UCSD-AML1 (cell line): ENCODE data around the gene ANO6.

Experiments used
- DNase-seq: peaks from one replicate; lab custom pipeline; 2025; ENCODE audit not compliant: unreplicated experiment; lab: John Stamatoyannopoulos, UW

Gene ANO6, protein sequence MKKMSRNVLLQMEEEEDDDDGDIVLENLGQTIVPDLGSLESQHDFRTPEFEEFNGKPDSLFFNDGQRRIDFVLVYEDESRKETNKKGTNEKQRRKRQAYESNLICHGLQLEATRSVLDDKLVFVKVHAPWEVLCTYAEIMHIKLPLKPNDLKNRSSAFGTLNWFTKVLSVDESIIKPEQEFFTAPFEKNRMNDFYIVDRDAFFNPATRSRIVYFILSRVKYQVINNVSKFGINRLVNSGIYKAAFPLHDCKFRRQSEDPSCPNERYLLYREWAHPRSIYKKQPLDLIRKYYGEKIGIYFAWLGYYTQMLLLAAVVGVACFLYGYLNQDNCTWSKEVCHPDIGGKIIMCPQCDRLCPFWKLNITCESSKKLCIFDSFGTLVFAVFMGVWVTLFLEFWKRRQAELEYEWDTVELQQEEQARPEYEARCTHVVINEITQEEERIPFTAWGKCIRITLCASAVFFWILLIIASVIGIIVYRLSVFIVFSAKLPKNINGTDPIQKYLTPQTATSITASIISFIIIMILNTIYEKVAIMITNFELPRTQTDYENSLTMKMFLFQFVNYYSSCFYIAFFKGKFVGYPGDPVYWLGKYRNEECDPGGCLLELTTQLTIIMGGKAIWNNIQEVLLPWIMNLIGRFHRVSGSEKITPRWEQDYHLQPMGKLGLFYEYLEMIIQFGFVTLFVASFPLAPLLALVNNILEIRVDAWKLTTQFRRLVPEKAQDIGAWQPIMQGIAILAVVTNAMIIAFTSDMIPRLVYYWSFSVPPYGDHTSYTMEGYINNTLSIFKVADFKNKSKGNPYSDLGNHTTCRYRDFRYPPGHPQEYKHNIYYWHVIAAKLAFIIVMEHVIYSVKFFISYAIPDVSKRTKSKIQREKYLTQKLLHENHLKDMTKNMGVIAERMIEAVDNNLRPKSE

DNA sequence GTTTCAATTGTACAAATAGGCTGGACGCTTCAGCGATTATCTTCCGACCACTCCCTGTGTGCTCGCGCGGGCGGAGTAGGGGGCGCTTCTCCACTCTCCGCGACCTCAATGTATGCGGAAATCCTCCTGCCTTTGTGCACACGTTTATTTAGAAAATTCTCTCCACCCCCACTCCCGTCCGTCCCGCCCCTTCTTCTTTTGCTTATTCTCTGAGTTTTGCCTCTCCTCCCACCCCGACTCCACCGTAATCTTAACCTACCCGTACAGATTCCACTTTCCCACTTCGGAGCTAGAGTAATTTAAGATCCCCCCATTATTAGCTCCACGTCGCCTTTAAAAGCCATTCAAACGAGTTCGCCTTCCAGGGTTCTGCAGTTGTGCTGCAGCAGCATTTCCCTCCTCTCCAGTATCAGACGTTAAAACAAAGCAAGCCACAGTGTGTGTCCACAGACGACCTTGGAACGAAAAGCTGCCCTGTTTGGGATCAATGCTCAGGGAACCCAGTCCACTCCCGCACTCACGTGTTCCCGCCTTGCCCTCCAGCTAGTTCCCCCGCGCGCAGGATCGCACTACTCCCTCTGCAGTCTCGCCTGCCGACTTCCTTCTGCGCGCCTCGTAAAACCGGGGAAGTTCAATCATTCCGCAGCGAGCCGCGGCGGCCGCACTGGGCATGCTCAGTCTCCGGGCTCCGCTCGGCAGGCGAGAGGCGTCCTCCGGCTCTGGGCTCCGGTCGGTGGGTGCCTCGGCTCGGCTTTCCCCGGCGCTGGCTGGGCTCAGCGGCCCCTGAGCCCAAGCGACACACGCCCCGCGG is at the start of gene ANO6:
ANO6 (plus strand) TSS at position 677 of the 811 bp plus-strand sequence. CDS start 227 bp downstream, outside the sequence.
- peak; percentile 88 for DNase-seq

DNA sequence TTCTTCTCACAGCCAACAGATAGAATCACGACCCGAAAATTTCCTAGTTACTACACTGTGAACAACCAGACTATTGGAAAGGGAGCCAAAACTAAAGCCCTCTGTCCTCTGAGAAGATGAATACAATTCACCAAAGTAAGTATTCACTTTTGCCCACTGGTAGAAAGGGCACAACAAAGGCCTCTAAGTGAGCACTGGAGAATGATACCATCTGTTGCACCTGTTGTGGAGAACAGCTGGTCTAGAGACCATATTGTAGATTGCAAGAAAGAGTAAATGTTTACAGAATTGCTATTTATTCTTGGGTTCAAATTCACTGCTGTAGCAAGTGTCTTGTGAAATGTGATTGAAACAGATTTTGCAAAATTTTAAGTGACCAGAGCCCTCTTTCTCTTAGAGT is 46.9 kb upstream of the ANO6 start:
- no peak for DNase-seq

DNA sequence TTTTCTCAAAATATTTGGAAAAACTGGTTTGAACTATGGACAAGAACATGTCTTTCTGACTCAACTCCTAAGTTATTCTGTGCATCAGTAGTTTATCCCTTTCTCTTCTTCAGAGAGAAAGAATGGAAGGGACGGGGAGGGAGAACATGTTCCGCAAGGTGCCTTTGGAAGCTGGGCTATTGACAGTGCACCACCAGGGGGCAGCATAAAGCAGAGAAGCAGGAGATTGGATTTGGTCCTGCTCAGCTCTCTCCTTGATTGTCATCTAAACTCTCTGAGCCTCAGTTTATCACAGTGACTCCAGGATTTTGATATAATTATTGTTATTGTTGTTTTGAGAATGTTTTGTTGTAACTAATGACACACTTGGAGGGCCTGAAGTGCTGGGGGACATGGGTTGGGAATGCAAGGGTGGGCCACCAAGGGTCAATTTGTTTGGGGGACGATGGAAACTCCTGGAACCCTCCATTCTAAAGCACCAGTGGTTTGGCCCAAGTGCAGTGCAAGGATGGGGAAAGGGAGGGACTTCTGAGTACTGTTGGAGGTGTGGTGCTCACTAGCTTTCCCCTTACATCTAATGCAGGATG is 45.3 kb upstream of the ANO6 start:
- DNase-seq = peak; percentile 57

DNA sequence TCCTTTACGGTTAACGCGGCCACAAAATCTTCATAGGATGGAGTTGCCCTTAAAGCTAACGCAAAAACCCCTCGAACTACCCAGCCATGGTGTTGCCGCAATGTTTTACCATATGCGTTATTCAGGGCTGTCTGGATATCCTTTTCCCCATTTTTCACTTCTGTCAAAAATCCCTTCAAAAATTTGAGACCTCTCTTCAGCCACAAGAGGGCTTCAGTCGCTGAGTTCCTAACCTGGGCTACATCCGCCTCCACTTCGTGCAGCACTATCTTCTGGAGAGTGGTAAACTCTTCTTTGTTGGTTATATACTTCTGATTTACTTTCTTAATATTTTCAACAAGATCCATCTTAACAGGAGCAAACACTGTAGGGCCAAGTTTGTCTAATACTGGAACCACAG is 42.6 kb upstream of the ANO6 start:
- peak; percentile 16 for DNase-seq

DNA sequence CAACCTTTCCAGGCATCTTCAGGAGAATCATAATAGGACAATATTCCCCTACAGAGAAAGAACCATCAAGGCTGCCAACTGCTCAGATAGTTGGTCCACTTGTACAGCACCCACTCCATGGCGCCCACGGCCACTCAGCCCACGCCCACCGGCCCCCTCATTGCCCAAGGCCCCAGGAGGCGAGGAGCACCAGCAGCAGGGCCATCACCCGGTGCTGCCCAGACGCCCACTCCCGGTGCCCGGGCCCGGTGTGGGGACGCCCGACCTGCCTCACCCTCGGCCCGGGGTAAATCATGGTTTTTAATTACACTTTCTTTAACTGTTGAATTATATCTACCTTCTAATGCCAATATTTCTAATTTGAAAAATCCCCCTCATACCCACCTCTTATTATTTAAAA is 41.3 kb upstream of the ANO6 start:
- no peak for DNase-seq

DNA sequence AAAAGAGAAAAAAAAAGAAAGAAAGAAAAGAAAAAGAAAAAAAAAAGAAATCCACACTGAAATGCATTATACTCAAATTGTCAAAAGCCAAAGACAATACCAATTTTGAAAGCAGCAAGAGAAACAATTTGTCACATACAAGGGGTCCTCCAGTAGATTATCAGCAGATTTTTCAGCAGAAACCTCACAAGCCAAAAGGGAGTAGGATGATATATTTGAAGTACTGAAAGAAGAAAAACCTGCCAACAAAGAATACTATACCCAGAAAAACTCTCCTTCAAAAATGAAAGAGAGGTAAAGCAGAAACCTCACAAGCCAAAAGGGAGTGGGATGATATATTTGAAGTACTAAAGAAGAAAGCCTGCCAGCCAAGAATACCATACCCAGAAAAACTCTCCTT is 37.1 kb upstream of the ANO6 start:
- DNase-seq = no peak

DNA sequence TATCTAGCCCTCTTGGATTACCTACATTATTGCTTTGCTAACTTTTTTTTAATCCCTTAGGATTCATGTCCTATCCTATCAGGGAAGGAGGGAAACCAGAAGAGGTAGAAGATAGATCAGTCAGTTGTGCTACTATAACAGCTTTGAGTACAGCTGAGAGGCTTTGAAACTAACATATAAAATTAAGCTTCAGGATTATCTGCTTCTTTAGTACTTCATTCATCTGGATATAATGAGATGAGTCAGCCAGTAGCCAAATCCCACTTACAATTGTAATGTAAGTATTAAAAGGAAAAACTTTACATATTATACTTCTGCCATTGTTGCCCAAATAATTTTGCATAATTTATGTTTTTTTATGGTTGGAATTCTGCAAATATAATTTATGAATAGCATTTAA is 33.4 kb upstream of the ANO6 start:
- DNase-seq = no peak

DNA sequence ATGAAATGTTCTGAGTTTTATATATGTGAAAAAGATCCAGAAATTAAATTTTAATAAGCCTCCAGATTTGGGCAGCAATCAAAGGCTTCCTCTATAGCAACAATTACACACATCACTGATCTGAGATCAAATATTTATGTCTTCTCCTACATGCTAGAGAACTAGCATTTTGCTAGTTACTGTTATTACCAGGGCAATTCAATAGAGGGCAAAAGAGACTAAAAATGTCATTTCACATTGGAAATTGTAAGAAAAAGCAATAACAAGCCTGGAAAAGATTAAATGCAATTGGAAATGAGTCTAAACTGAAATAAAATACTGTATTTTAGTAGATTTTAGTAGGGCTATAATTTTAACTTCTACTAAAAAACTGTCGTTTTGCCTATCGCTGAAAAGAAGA is 32.6 kb upstream of the ANO6 start:
- no peak for DNase-seq

DNA sequence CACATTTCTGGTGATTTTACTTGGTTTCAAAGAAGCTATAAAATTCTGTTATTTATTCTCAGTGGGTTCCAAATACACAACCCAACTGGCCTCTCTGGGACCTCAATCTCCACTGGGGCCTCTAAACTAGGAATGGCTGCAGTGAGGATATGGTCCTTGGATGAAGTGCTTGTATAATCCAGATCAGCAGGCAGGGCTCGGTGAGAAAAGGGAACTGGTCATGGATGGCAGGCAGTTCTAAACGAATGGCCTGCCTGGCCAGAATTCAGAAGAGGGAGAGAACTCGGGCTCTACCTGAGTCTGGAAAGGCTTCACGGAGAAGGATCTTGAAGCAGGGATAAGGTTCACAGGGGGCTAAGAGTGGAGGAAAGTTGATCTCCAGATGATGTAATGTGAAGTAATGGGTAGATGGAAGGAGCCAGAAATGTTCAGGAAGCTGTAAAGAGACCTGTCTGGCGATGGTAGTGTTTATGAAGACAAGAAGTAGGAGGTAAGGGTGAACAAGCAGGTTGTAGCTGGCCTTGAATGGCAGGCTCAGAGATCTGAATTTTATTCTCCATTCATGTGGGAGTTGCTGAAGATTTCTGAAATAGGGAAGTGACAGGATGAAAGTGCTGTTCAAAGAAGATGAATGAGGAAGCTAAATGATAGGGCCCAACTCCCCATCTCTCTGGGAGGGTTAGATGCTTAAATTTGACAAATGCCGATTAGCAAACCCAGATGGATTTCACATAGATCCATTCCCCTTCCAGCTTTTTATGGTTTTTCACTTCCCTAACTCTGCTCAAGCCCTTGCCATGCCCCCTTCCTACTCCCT is 31.5 kb upstream of the ANO6 start:
- DNase-seq = peak; percentile 16

DNA sequence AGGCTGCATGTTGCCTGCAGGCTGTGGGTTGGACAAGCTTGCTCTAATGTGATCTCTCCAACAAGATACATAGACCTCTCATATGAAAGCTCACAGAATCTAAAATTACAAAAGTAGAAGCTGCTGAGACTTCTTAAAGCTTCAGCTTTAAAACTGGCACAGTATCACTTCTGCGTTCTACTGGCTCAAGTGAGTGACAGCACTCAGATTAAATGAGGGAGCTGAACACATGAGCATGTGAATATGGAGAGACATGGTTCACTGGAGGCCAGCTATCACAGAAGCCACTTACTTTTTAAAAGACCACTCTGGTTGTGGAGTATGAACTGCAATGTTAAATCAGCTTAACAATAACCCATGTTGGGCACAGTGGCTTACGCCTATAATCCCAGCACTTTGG is 29.1 kb upstream of the ANO6 start:
- no peak for DNase-seq

DNA sequence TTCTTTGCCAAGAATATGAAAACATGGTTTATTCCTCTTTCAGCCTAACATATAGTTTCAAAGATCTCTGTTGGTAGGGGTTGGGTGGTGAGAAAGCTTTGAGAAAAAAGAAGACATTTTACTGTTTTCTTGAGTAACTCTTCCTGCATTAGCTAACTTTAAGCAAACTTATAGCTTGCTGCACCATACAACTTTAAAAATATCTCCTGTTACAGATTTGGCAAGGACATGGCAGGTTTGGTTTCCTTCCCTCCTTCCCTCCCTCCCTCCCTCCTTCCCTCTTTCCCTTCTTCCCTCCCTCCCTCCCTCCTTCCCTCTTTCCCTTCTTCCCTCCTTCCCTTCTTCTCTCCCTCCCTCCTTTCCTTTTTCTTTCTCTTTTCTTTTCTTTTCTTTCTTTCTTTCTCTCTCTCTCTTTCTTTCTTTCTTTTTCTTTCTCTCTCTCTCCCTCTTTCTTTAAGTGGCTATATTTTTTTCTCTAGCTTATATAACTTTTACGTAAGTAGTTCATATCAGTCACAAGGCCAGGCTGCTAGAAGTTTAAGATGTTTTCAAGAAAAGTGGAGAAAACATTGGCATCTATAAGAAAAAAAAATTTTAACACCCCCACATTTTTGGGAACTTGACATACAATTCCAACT is 26.0 kb upstream of the ANO6 start:
- no peak for DNase-seq

DNA sequence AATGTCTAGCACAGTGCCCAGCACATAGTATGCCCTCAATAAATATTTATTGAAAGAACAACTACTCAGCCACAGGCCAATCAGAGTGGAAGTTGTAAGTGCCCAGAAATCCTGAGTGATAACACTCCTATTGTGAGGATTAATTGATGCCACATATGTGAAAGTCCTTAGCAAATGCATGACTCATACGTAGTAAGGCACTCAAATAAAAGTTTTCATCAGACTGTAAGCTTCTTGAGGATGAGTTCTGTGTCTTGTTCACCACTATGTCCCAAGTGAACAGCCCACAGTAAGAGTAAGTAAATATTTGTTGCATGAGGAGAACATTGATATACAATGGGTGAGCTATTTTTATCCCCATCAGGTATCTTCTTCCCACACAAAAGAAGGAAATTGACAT is 24.7 kb upstream of the ANO6 start:
- DNase-seq = no peak

DNA sequence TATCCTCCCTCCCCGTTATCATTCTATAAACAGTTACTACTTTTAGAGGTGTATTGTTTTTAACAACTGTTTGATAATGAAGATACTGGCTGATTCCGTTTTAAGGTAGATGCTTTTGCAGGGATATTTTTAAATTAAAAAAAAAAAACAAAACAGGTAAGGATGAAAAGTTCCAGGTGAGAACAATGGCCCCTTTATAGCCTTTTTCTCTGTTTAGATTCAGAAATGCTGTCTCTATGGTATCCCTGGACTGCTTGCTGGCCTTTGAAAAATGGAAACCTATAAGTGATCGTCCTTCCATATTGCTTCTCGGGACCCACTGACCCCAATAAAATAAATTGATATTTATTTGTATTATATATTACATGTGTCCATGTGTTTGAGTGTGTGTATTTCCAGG is 23.2 kb upstream of the ANO6 start:
- DNase-seq = no peak

DNA sequence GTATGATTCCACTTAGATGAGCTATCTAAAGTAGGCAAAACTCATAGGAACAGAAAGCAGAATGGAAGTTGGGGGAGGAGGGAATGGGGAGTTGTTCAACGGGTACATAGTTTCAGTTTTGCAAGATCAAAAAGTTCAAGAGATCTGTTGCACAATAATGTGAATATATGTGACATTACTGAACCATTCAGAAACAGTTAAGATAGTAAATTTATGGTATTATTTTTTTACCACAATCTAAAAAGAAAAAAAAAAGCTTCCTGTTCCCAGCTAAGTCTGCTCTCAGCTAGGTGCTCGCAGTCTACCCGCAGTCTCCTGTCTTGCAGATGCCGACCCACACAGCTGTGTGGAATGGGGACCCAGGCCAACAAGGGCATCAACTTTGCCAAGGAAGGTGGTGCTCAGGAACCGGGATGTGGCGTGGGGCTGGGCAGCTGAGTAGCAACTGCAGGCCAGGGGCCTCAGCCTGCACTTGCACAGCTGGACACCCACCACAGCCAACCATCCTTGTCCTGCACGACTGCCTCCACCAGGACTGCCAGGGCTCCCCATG is 15.3 kb upstream of the ANO6 start:
- DNase-seq = no peak

DNA sequence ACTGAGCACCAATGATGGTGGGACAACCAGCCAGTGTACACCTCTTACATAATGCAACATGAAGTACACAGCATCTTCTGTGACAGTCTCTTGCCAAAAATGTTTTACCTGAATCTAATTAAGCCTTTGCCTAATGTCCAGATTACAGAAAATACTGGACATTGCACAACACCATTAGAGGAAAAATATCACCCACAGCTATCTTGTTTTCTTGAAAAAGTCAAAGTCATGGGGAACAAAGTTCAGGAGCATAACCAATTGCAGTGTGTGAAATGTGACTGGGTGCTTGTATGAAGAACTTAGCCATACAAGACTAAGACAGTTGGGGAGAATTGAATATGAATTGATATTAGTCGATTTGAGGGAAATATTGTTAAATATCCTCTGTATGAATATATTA is 12.1 kb upstream of the ANO6 start:
- no peak for DNase-seq

DNA sequence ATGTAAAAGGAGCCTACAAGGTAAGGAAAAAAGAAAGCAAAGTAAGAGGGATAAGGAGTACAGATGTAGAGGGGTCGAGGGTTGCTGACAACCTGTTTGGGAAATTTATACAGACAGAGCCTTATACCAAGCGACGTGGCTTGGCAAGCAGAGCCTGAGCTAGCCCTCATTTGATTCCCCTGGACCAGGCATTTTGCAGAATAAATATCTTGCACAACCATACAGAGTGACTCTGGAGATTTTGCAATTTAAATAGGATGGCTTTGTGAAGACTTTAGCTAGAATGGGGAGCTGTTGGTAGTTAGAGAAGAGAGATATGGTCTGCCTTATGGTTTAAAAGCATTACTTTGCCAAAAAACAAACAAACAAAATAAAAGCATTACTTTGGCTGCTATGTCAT is 11.1 kb upstream of the ANO6 start:
- no peak for DNase-seq

DNA sequence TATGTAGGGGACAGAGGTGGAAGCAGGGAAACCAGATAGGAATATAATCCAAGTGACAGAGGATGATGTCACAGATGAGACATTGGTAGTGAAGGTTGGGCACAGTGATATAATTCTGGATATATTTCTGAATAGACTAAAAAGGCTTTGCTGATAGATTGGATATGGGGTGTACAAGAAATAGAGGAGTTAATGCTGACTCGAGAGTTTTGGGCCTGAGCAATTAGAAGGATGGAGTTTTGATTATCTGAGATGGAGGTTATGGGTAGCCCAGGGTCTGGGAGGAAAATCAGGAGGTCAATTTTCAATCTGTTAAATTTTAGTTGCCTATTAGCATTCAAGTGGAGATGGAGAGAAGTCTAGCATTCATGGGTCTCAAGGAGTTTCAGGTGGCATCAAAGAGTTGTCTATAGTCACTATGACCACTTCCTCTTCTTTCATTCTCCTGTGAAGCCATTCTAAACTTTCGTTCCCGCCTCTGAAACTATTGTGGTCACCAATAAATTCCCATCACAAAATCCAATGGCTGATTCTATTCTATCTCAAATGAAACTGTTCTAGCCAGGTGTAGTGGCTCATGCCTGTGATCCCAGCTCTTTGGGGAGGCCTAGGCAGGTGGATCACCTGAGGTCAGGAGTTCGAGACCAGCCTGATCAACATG is 10.6 kb upstream of the ANO6 start:
- DNase-seq = no peak

DNA sequence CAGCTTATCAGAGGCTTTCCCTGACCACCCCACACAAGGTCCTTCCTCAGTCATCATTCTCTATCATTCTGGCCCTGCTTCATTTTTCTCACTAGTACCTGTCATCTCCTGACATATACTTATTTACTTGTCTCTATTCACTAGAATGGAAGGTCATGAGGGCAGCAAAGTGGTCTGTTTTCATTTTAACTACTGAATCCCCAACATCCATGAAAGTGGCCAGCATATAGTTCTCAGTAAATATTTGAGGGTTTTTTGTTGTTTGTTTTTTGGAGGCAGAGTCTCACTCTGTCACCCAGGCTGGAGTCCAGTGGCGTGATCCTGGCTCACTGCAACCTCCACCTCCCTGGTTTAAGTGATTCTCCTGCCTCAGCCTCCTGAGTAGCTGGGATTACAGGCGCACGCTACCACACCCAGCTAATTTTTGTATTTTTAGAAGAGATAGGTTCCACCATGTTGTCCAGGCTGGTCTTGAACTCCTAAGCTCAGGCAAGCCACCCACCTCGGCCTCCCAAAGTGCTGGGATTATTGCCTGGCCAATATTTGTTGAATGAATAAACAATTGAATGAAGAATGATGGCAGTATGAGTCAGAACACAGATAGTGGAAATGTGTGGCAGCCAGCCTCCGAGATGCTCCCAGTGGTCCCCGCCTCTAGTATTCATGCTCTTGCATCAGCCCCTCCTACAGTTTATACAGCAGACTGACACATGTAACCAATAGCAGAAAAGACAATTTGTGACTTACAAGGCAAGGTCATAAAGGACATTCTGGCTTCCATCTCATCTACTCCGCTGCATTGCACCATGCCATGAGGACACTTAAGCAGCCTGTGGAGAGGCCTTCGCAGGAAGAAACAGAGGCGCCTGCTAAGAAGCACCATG is 7.0 kb upstream of the ANO6 start:
- no peak for DNase-seq
